Motor neuron (in vitro differentiated cells): ENCODE data around the gene RAD51B. TPM values are rescaled to one million over a fixed set of nuclear protein-coding genes. Genes with fewer than 3 reads are reported as not detected.

ENCODE experiments used
- ATAC-seq, 8 experiments: fragments of 200-7000 bp; cut with Tn5 transposase; replicated peaks in 6 of 8; 2 replicates each; pipeline ENCODE4 v1.8.0; 2021; ENCODE audit warnings: mild to moderate bottlenecking in 8 of 8, moderate library complexity in 8 of 8
- H3K27ac ChIP-seq, 2 donors: fragments of 250-450 bp; sonication (Bioruptor Pico); 2 replicates each; pipeline ENCODE4 v1.9.0; 2021; ENCODE audit warnings: antibody characterized with exemption in 2 of 2, mild to moderate bottlenecking in 2 of 2, moderate library complexity in 1 of 2
- H3K4me1 ChIP-seq, 2 donors: fragments of 250-450 bp; sonication (Bioruptor Pico); replicated peaks in 1 of 2; 2 replicates each; pipeline ENCODE4 v1.6.1; 2021; ENCODE audit warnings: antibody characterized with exemption in 2 of 2, mild to moderate bottlenecking in 2 of 2, moderate library complexity in 1 of 2
- H3K4me3 ChIP-seq, 5 donors: fragments of 250-450 bp; sonication (Bioruptor Pico); 2 replicates each; pipeline ENCODE4 v1.9.0; 2021; ENCODE audit warnings: antibody characterized with exemption in 5 of 5, mild to moderate bottlenecking in 5 of 5, moderate library complexity in 4 of 5
- WGBS, 10 experiments: fragments of 450-650 bp; shearing (Covaris generic); methylation state at CpG; one replicate each; pipeline ENCODE4 v1.0.0; 2022; 5-methylcytosine and 5-hydroxymethylcytosine counted together
- in situ Hi-C, 9 experiments: fragments of 400-800 bp; cut with MboI; loops; one replicate each; pipeline ENCODE4 v1.15.0; 2021; ENCODE audit warnings: low sequenced_read_pairs in 9 of 9, low pct_unique_long_range_greater_than_20kb in 2 of 9; ENCODE audit not compliant: unreplicated experiment in 9 of 9
- total RNA-seq, 8 experiments: library from RNA; unstranded; fragments of 300-600 nt; gene quantifications; 2 replicates each; pipeline versions ENCODE4 v1.2.3 to v1.2.4, GENCODE V29; 2022

Gene RAD51B
- total RNA-seq, 8 experiments from 2014 or later, result 5.4 to 37.7 (median 11.0) TPM

GRCh38 chr14:68261092-68261842 is 441.7 kb downstream of the RAD51B start:
- no peak overlapping the region for H3K4me3 ChIP-seq
- in situ Hi-C loops, result loop anchor here in 2 of 9 experiments (25.0 kb wide), 2 partner anchors 251 to 526 kb away; partner anchors contain the start of gene ZFP36L1 (in 1 of the 2)

DNA sequence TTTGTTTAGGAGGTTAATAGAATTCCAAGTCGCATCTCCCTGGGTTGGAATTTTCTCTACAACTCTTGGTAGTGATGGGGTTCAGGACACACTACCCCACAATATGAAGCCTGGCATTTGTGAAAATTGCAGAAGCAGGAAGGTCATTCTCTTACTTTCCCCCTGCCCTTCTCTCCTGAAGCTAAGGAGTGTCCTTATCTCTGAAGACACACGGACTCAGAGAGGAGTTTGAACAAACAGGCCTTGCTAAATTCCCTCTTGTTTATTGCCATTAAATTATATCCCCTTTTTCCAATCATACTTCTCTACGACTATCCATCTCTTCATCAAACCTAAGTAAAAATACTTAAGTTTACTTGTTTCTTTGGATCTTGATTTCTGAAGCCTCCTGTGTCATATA is 443.0 kb downstream of the RAD51B start:
- in situ Hi-C loops, result loop anchor here in 2 of 9 experiments (25.0 kb wide), 2 partner anchors 250 to 525 kb away; partner anchors contain the start of gene ZFP36L1 (in 1 of the 2)
- H3K4me1 ChIP-seq, result peaks cover 27 to 28% of the 10 kb centered on the region in 2 donors

More at GRCh38 chr14:68261092-68261842, 441.7 kb downstream of the RAD51B start:
- peaks cover 27 to 28% of the 10 kb centered on the region in 2 donors for H3K4me1 ChIP-seq
- peak overlapping the region; percentile 19 to 65 for H3K27ac ChIP-seq
- 14 to 87% (median 49%) methylated on average over 4 to 10 of the region's 10 CpGs; no CpG with 5 or more reads in 2 of the 10 experiments for WGBS, 10 experiments
- peak in 5 of 8 experiments; percentile 57 to 77 (median 61) for ATAC-seq

GRCh38 chr14:68263563-68264259 is 444.1 kb downstream of the RAD51B start:
- Histone ChIP-seq H3K4me1 (peaks cover 27 to 28% of the 10 kb centered on the region in 2 donors), H3K27ac (no peak overlapping the region), H3K4me3 (no peak overlapping the region)
- no peak for ATAC-seq
- in situ Hi-C loops, result loop anchor here in 2 of 9 experiments (25.0 kb wide), 2 partner anchors 249 to 524 kb away; partner anchors contain the start of gene ZFP36L1 (in 1 of the 2)
- WGBS, 10 experiments, result 50 to 100% (median 67%) methylated on average over 1 to 3 of the region's 3 CpGs; no CpG with 5 or more reads in 1 of the 10 experiments

More for the DNA sequence above, 443.0 kb downstream of the RAD51B start:
- ATAC-seq, result no peak
- H3K27ac ChIP-seq, result no peak overlapping the region
- WGBS, 10 experiments, result 52 to 94% (median 78%) methylated on average over 2 to 3 of the region's 3 CpGs; no CpG with 5 or more reads in 2 of the 10 experiments
- no peak overlapping the region for H3K4me3 ChIP-seq

DNA sequence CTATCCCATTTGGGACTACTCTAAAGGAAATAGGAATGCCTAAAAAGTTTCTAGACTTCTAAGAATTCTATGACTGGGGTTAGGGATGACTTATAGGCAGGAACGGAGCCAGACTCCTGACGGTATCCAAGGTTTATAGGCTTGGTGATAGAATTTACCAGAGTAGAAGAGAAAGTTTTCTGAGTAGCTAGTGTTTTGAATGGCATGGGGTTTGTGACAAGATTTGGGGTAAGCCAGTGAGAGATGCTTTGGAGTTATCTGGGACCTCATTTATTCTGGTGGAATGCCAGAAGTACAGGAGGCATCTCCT is 444.6 kb downstream of the RAD51B start:
- in situ Hi-C loops, result loop anchor here in 2 of 9 experiments (25.0 kb wide), 2 partner anchors 248 to 523 kb away; partner anchors contain the start of gene ZFP36L1 (in 1 of the 2)
- WGBS, 10 experiments, result 71 to 100% (median 98%) methylated on average over 1 to 2 of the region's 2 CpGs; no CpG with 5 or more reads in 2 of the 10 experiments
- no peak for ATAC-seq
- H3K4me1 ChIP-seq, result peaks cover 29 to 33% of the 10 kb centered on the region in 2 donors
- H3K27ac ChIP-seq, result no peak overlapping the region
- H3K4me3 ChIP-seq, result no peak overlapping the region

DNA sequence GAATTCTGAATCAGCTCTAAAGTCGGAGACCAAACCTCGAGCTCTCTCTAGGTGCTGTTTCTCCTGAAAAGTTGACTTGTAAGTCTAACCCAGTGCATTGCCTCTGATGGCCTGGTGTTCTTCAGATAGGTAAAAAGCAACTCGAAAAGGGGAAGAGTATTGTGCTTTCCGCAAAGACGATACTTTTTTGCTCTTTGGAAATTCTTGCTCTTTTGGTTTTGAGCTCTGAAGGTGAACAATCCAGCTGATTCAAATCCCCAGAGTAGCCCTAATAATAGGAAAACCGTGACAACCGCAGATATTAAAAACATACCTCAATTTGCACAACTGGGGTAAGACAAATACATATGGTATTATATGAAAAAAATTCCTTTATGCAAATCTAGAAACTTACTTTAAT is 447.4 kb downstream of the RAD51B start:
- no peak for ATAC-seq
- in situ Hi-C loops, result loop anchor here in 2 of 9 experiments (25.0 kb wide), 2 partner anchors 245 to 520 kb away; partner anchors contain the start of gene ZFP36L1 (in 1 of the 2)
- whole genome bisulfite sequencing, 10 experiments, result 76 to 100% (median 91%) methylated on average over 1 to 7 of the region's 7 CpGs; no CpG with 5 or more reads in 1 of the 10 experiments
- Histone ChIP-seq H3K27ac (no peak overlapping the region), H3K4me1 (peaks cover 12 to 17% of the 10 kb centered on the region in 2 donors), H3K4me3 (no peak overlapping the region)

DNA sequence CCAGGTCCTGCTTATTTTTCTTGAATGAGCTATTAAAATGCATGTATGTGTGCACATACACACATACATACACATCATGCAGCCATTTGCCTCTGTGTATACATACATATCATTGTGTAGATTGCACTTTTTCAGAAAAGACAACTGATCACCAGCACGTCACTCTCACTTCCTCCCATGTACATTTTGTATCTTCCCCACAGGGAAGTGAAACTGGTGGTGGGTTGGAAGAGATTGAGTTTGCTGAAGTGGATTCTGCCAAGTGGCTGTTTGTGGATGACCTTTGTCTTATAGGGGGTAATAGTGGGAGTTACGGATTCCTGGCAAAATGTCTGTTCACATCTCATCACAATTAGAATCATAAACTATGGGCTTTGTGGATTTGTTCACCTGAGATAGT is 448.6 kb downstream of the RAD51B start:
- Histone ChIP-seq H3K4me1 (peaks cover 8 to 10% of the 10 kb centered on the region in 2 donors), H3K4me3 (no peak overlapping the region), H3K27ac (no peak overlapping the region)
- in situ Hi-C loops, result loop anchor here in 2 of 9 experiments (25.0 kb wide), 2 partner anchors 244 to 519 kb away; partner anchors contain the start of gene ZFP36L1 (in 1 of the 2)
- no peak for ATAC-seq
- WGBS, 10 experiments, result 86 to 100% (median 100%) methylated on average over 1 to 2 of the region's 2 CpGs; no CpG with 5 or more reads in 5 of the 10 experiments

DNA sequence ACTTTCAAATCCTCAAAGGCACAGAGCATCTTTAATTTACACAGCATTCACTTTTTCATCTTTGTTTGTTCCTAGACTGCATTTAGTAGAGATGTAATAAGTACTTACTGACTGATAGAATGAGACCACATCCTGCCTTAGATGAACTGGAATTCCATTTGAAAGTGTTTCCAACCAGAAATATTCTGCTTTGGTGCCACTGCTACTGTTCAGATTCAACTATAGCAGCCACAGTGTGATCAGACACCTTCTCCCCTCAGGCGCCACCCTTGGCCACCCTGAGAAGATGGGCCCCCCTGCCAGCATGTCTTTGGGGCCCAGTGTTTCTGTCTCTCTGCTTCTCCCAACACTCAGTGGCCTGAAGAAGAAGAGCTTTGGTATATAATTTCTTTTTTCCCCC is 449.1 kb downstream of the RAD51B start:
- 40 to 100% (median 83%) methylated on average over 1 of the region's 1 CpG; no CpG with 5 or more reads in 6 of the 10 experiments for WGBS, 10 experiments
- no peak overlapping the region for H3K4me3 ChIP-seq
- in situ Hi-C loops, result loop anchor here in 2 of 9 experiments (25.0 kb wide), 2 partner anchors 244 to 519 kb away; partner anchors contain the start of gene ZFP36L1 (in 1 of the 2)
- peaks cover 12 to 14% of the 10 kb centered on the region in 2 donors for H3K4me1 ChIP-seq
- no peak for ATAC-seq
- H3K27ac ChIP-seq, result no peak overlapping the region

GRCh38 chr14:68269136-68269927 is 449.8 kb downstream of the RAD51B start:
- Histone ChIP-seq H3K4me1 (peaks cover 10 to 12% of the 10 kb centered on the region in 2 donors), H3K27ac (no peak overlapping the region), H3K4me3 (no peak overlapping the region)
- no peak for ATAC-seq
- 67 to 100% (median 84%) methylated on average over 1 to 8 of the region's 8 CpGs; no CpG with 5 or more reads in 1 of the 10 experiments for WGBS, 10 experiments
- in situ Hi-C loops, result loop anchor here in 2 of 9 experiments (25.0 kb wide), 2 partner anchors 243 to 518 kb away; partner anchors contain the start of gene ZFP36L1 (in 1 of the 2)

DNA sequence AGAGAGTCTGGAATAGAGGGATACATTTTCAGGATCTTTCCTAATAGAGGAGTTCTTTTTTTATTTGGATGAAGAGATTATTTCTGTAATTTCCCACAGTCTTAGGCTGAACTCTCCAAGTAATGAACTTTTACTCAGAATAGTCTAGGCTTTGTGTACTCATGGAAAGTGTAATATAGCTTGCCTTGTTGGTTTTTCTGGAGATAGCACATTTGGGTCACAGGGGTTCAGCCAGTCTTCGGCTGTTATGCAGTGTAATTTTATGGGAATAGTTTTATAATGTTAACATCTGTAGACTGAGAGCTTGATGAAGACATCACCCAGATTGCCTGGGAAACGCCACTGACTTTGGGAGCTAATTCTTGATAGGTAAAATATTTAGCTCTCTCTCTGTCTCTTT is 450.8 kb downstream of the RAD51B start:
- WGBS, 10 experiments, result 43 to 100% (median 80%) methylated on average over 1 to 2 of the region's 2 CpGs; no CpG with 5 or more reads in 3 of the 10 experiments
- Histone ChIP-seq H3K4me3 (no peak overlapping the region), H3K27ac (no peak overlapping the region), H3K4me1 (peaks cover 10 to 12% of the 10 kb centered on the region in 2 donors)
- ATAC-seq, result no peak
- in situ Hi-C loops, result loop anchor here in 2 of 9 experiments (25.0 kb wide), 2 partner anchors 242 to 517 kb away; partner anchors contain the start of gene ZFP36L1 (in 1 of the 2)

DNA sequence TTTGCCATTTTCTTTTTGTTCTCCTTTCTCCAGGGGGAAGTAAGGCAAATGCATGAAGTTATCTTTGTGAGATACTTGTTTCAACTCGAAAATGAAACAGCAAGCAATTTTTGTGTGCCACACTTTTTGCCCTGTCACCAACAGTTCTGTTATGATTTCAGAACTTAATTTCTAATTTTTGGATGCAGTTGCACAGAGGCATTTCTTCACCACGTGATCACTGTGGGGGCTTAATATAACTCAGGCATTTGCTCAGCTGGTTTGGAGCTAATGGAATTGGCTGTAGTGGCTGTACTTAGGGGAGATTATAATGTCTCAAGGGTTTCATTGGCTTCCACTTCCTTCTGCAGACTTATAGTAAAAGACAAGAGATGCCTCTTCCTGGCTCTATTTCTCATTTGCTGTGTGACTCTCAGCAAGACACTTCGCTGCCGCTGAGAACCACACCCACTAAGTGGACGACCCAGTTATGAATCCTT is 452.4 kb downstream of the RAD51B start:
- Histone ChIP-seq H3K4me1 (peaks cover 10 to 12% of the 10 kb centered on the region in 2 donors), H3K4me3 (no peak overlapping the region), H3K27ac (no peak overlapping the region)
- no peak for ATAC-seq
- in situ Hi-C loops, result loop anchor here in 2 of 9 experiments (25.0 kb wide), 2 partner anchors 240 to 515 kb away; partner anchors contain the start of gene ZFP36L1 (in 1 of the 2)
- WGBS, 10 experiments, result 14 to 100% (median 87%) methylated on average over 1 to 5 of the region's 5 CpGs

- WGBS, 10 experiments, result 71 to 100% (median 96%) methylated on average over 1 to 4 of the region's 4 CpGs; no CpG with 5 or more reads in 2 of the 10 experiments
- in situ Hi-C loops, result loop anchor here in 2 of 9 experiments (25.0 kb wide), 2 partner anchors 239 to 514 kb away; partner anchors contain the start of gene ZFP36L1 (in 1 of the 2)
Observed at GRCh38 chr14:68273413-68273812, 453.8 kb downstream of the RAD51B start.

More at GRCh38 chr14:68273413-68273812, 453.8 kb downstream of the RAD51B start:
- Histone ChIP-seq H3K4me1 (peaks cover 10 to 12% of the 10 kb centered on the region in 2 donors), H3K4me3 (no peak overlapping the region), H3K27ac (no peak overlapping the region)
- peak in 5 of 8 experiments; percentile 36 to 69 (median 64) for ATAC-seq
